AG08396 (cell line): ENCODE data around the gene CDR2L.
"Not testable (repeated sequence)": the region's sequence is repeated elsewhere in the genome, so short reads cannot be mapped to it uniquely, and the experiment has no call there.

Experiments used
- DNase-seq: peaks from one replicate; pipeline ENCODE4 v3.0.0; 2012; ENCODE audit warnings: low spot score, mixed read lengths

The CDR2L gene

DNA sequence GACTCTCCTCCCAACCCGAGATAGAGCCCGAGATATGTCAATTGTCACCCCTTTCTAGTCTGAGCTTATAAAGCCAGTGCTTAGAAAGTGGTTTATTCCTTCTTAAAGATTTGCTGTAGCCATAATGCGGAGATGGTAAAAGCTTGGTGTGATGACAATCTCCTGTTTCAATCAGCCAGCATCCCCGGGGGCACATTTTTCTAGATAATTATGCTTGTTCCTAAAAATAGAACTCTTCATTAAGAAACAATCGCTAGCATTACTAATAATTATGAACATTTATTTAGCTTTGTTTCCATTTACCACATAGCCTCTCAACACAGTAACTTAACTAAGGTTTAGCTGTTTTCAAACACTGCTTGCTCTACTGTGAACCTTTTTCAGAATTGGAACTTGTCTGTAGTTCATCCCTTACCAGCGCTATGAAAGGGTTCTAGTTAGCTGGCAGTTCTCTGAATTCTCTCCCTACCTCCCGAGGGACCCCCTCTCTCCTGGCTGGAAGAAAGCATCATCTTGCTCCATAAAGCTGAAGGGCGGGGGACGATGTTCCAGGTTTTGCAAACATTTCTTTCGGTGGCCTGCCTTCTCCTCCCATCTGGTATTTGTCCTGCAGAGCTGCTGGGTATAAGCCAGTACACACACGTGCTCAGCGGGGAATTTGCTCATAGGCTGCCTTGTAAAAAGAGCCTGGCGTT lies 24.1 kb downstream of the CDR2L start:
- peak; percentile 88 for DNase-seq

DNA sequence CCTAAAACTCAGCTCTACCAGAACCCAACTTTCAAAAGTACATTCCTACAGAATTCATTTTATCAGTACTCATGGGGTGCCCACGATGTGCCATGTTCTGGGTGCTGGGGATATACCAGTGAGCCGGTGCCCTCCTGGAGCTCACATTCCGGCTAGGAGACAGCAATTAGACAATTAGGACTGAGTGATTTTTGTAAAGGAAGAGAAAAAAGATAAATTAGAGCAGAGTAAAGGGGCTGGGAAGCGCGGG lies 24.6 kb downstream of the CDR2L start:
- DNase-seq = no peak

DNA sequence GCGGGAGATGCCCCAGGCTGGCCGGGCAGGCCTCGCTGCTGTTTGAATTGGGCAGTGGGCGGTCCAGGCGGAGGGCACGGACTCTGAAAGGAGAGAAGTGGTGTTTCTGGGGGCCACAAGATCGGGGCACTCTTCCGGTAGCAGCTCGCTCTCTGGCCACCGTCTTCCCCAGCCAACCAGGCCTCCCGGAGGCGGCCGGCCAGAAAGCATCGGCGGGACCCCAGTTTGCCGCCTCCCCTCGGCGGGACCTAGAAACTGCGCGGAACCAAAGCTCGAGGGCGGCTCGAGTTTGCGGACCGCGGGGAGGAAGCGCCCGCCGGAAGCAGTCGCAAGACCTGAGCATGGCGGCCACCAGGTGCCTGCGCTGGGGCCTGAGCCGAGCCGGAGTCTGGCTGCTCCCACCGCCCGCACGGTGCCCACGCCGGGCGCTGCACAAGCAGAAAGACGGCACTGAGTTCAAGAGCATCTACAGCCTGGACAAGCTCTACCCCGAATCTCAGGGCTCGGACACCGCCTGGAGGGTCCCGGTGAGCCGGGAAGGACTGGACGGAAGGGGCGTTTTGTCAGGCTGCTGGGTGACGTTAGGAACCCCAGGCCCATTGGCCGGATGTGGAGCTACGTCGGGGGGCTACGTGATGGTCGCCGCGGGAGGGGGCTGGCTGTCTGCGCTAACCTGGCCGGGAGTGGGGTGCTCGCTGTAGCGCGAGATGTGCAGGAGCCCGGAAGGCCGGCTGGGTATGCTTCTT lies 25.1 kb downstream of the CDR2L start, which contains the start of gene MRPL58:
MRPL58 (plus strand) TSS at position 325 of the 746 bp plus-strand sequence; CDS start at position 342, 17 bp downstream.
- peak; percentile 95 for DNase-seq

DNA sequence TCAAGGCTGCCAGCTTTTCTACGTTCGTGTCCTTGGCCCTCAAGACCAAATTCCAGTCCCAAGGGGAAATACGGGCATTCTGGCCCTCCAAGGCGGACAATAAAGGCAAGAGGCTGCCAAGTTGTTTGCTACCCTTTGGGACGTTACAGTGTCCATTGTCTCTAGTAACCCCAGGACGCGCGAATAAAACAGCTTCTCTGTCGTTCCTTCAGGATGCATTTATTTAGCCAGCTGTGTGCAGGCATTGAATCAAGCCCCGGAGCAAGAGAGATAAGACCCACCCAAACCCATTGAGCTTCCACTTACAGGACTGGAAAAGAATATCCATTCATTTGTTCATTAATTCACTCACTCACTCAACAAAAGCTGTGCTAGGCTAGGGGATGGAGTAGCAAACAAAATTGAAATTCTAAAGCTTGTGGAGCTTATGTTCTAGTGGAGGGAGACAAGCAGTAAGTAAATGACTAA lies 25.7 kb downstream of the CDR2L start:
- DNase-seq = no peak

DNA sequence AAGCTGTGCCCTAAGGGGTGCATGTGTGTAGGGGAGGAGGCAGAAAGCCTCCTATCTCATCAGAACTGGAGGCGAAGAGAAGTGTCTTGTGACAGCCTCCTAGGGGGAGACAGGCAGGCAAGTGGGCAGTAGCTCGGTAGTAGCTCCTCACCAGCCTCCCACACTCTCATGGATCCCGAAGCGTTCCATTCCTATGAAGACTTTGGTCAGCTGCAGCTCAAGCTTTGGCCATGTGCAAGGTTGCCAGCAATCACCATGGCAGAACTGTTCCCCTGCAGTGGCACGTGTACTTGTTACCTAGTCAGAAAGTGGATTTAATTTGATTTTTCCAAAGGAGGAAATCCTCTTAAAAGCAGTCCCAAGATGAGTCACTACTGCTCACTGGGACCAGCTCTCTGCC lies 31.7 kb downstream of the CDR2L start:
- DNase-seq = no peak

DNA sequence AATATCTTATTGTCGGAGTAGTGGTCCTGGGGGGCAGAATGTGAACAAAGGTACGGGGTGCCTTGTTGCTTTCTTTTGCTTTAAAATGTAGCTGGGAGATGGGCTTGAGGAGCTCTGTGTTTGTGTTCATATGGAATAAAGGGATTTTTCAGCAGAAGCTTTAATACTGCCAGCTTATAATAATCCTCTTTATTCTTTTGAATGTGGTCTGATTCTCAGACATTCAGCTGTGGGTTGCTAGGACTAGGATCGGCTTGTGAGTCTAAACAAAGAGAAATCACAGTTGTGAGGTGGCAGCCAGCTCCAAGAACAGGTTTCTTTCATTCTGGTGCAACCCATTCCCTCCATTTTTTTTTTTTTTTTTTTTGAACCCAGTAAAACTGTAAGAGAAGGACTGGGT lies 32.3 kb downstream of the CDR2L start:
- DNase-seq = no peak

DNA sequence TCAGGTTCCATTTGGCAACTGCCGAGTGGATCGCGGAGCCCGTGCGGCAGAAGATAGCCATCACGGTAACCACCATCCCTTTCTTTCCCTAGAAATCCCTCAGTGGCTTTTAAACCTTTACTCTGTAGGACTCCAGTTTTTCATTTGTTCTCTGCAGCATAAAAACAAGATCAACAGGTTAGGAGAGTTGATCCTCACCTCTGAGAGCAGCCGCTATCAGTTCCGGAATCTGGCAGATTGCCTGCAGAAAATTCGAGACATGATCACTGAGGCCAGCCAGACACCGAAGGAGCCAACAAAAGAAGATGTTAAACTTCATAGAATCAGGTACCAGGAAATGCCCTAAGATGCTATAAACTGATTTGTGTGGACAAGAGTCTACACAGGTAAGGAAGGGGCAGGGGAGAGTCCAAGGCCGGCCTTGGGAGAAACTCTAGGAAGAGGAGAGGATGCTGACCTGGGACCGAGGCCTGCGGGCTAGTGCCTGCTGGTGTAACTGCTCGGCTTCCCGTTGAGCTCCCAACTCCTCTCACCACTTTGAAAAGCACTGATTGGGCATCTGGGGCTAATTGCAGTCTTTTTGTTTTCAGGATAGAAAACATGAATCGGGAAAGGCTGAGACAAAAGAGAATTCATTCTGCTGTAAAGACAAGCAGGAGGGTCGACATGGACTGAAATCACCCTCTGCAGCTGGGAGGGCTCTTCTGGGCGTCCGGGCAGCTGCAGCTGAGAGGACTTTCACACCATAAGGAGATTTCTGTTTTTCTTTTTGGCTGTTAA lies 33.1 kb downstream of the CDR2L start:
- no peak for DNase-seq

DNA sequence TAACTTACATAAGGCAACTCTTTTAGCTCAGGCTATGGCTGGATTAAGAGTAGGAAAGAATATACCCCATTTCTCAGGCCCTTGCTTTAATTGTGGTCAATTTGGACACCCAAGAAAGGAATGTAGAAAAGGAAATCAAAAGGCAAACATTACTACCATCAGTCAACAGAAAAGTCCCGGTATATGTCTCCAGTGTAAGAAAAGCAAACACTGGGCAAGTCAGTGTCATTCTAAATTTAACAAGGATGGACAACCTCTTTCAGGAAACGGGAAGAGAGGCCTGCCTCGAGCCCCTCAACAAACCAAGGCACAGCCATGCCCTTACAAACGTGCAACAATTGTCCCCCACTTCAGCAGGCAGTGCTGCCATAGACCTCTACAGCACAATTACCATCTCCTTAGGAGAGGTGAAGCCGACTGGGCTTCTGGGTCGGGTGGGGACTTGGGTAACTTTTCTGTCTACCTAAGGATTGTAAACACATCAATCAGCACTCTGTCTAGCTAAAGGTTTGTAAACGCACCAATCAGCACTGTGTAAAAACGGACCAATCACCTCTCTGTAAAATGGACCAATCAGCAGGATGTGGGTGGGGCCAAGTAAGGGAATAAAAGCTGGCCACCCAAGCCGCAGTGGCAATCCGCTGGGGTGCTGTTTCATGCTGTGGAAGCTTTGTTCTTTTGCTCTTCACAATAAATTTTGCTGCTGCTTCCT lies 37.4 kb downstream of the CDR2L start:
- DNase-seq = no peak

DNA sequence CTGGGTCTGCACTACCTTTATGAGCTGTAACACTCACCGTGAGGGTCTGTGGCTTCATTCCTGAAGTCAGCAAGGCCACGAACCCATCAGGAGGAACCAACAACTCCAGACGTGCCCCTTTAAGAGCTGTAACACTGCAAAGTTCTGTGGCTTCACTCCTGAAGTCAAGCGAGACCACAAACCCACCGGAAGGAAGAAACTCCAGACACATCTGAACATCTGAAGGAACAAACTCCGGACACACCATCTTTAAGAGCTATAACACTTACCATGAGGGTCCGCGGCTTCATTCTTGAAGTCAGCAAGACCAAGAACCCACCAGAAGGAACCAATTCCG lies 37.9 kb downstream of the CDR2L start:
- not testable (repeated sequence) for DNase-seq

DNA sequence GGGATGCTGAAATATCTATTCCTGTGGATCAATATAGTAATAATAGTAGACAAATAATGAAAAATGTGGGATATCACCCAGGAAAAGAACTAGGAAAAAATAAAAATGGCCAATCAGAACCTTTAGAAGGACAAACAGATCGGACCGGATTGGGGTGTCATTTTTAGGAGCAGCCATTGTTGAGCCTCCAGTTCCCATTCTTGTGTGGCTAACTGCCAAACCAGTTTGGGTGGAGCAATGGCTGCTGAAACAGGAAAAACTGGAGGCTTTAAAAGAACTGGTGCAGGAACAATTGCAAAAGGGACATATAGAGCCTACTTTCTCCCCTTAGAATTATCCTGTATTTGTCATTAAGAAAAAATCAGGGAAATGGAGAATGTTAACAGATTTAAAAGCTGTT lies 39.2 kb downstream of the CDR2L start:
- DNase-seq = not testable (repeated sequence)

DNA sequence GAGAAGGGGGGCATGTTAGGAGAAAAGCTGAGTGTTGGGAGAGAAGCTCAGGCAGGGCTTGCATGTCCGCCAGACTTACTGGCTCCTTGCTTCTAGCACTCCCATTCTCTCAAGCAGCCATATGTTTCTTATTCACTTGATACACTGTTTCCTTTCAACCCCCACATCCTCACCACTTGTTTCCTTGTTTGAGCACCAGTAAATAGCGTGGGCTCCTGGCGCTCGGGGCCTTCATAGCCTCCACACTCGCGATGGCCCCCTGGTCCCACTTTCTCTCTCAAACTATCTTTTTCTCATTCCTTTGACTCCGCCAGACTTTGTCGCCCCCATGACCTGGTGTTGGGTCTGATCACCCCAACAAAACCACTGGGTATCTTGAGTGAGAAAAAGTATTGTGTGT lies 42.7 kb downstream of the CDR2L start:
- DNase-seq = no peak

DNA sequence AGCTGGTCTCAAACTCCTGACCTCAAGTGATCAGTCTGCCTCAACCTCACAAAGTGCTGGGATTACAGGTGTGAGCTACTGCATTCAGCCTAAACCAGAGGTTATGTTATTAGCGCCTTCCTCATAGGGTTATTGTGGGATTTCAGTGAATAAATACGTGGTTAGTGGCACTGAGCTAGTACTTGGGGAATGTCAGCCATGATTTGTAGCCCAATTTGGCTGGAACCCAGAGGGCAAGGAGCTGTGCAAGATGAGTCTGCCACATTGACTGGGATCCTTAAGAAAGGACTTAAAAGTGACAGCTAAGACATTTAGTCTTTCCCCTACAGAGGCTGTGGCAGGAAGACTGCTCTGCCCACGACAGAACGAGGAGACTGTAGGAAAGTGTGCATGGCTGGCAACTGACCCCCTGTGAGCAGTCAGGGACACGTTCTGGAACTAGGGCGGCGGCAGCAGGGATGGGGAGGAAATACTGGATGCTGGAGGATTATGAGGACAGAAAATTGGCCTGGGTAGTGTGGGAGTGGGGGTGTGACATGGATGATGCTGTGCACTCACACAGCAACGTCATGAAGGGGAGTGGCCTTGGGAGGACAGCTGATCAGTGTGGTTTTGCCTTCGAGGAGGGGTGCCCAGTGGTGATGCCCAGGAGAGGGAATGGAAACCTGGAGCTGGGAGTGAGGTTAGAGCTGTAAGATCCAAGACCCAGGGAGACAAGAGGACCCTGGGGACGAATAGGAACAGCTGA lies 44.7 kb downstream of the CDR2L start:
- peak; percentile 89 for DNase-seq

DNA sequence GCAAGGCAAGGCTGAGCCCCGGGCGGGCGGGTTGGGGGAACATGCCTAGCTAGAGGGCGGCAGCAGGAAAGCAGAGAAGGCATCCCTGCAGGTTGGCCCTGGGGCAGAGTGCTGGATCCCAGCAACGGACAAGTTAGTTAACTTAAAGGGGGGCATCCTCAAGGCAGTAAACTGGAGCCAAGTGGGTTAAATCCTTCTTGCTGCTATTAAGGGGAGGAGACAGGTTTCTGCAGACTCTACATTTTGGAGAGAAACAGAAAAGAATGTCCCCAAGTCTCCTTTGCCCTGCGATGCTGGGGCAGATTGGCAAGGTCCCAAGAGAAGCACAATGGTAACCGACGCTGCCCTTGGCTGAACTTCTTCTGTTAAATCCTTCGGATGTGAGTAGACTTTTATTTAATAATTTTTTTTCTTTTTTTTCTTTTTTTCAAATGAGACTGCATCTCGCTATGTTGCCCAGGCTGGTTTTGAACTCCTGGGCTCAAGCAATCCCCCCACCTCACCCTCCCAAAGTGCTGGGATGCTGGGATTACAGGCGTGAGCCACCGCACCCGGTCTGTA lies 45.4 kb downstream of the CDR2L start:
- no peak for DNase-seq

DNA sequence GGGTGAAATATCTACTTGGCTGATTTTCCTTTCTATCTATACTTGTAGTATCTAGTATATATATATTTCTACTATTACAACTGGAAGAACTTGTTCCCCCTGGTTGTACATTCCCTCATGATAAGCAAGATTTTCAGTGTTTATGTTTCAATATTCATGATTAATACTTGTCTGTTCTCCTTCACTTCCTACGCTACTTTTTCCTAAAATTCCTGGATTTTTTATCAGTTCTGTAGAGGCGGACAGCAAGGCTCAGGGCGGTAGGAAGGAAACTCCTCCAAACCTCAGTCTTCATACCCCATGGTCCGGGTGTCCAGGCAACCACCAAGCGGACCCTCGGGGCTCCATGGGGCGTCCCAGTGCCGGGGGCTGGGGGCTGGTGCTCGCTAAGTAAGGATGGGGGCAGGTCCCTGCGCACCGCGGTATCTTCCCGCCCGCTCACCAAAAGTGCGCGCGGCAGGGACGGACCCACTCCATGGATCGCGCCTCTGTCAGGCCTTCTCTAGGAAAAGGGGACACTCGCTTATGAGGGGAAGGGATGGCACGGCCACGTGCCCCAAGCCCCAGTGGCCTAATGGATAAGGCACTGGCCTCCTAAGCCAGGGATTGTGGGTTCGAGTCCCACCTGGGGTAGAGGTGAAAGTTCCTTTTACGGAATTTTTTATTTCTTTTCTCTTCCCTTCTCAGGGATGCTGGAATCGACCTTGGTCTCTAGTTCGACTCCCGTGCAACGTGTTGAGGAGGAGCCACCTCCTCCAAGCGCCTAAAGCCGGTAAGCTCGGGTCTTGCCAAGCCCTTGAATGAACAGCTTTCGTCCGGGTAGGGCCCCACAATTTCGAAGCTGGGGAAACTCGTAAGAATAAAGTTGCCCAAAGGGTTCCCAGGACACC lies 46.2 kb downstream of the CDR2L start:
- peak; percentile 85 for DNase-seq

DNA sequence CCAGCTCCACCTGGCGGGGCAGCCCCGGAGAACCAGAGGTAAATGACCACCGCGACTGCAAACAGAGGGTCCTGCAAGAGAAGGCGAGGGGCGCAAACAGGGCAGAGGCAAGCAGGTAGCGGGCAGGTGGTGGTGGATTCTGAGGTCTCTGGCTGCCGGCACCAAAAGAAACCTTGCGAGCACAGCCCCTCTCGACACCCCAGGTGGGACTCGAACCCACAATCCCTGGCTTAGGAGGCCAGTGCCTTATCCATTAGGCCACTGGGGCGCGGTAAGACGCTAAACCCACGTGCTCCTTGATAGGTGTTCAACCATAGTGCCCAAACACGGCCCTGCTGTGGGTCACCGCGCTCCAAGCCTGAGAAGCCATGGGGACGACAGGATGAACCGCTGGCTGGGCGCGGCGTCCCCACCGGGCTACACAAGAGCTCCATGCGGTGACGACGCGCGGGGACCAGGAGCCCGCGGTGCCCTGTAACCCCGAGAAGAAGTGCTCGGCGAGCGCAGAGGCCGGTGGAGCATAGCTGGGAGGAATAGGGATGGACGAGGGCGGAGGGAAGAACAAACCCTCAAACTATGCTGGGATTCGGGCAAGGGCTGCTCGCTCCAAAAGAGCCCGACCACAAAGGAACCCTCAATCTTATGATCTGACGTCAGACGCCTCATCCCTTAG lies 46.9 kb downstream of the CDR2L start:
- peak; percentile 72 for DNase-seq

DNA sequence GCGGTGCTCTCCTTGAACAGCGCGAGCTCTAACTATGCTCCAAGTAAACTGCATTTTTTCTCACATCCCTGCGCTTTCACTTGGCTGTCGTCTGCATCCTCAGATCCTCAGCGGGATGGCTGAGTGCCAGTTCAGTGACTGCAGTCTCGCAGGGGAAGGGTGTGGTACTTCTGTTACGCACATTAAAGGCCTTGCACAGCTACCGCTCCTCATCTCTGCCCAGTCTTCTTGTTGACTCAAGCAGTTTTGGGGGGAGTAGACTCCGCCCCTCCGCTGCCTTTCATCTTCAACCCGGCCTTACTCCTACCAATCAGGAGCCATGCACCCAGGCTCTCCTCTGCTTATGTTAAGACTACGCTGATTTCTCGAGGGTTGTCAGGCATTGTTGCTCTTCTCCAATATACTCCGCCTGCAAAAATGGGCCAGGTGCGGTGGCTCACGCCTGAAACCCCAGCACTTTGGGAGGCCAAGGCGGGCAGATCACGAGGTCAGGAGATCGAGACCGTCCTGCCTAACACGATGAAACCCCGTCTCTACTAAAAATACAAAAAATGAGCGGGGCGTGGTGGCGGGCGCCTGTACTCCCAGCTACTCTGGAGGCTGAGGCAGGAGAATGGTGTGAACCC lies 49.3 kb downstream of the CDR2L start:
- DNase-seq = peak; percentile 77

DNA sequence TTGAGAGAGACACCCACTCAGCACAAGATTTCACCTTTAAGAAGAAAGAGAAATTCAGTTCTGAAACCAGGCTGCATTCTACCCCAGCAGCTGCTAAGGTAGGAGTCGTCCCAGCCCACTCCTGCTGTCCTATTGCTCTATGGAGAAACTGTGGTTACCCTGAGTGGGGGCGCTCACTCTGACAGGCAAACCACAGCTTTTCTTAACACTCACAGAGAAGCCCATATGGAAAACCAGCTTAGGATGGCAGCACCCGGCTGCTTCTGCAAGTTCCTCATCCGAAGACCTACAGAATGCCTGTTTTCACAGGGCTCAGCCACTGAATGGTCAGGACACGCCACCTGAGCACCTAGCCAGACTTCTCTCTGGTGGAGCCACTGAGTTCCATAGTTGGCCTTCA lies 51.8 kb downstream of the CDR2L start:
- no peak for DNase-seq

DNA sequence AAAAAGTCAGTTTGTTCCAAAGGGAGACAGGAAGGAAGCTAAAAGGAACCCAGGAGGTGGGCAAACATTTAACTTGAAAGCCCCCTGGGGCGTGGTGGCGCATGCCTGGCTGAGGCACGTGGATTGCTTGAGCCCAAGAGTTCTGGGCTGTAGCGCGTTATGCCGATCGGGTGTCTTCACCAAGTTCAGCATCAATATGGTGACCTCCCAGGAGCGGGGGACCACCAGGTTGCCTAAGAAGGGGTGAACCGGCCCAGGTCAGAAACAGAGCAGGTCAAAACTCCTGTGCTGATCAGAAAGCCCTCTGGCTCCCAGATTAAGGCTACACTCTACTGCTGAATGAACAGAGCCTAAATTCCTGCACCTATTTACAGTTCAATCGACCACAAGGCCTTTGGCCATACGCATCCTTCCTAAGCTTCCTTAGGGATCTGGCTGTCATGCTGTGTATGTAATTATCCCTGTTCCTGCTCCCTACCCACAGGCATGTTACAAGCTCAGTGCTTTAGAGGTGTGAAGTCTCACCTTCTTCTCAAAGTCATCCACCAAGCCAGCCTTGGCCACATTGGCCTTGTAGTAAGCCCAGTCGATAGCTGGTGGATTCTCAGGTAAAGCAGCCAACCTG lies 54.3 kb downstream of the CDR2L start:
- DNase-seq = no peak

DNA sequence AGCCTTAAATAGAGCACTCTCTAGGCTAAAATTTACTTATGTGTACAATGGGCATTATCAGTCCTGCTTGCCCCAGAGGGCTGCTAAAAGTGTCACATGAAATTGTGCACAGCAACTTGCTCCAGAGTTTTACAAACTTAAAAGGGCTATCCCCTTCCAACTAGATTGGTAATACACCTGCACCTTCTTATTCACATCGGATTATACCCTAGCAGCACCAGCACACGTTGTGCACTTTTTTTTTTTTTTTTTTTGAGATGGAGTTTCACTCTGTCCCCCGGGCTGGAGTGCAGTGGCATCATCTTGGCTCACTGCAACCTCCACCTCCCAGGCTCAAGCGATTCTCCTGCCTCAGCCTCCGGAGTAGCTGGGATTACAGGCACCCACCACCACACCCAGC lies 56.4 kb downstream of the CDR2L start:
- not testable (repeated sequence) for DNase-seq
